HG03558 (cell line): Measurements from ENCODE around the gene LRRC10B.
"Not testable (repeated sequence)": the region's sequence is repeated elsewhere in the genome, so short reads cannot be mapped to it uniquely, and the experiment has no call there.

Source experiments
- ATAC-seq: cut with Tn5 transposase; IDR thresholded peaks from one replicate; pipeline ENCODE4 v1.9.1; 2021; ENCODE audit warnings: moderate number of reproducible peaks; ENCODE audit not compliant: unreplicated experiment; ENCODE audit errors: extremely low read depth

Gene LRRC10B

DNA sequence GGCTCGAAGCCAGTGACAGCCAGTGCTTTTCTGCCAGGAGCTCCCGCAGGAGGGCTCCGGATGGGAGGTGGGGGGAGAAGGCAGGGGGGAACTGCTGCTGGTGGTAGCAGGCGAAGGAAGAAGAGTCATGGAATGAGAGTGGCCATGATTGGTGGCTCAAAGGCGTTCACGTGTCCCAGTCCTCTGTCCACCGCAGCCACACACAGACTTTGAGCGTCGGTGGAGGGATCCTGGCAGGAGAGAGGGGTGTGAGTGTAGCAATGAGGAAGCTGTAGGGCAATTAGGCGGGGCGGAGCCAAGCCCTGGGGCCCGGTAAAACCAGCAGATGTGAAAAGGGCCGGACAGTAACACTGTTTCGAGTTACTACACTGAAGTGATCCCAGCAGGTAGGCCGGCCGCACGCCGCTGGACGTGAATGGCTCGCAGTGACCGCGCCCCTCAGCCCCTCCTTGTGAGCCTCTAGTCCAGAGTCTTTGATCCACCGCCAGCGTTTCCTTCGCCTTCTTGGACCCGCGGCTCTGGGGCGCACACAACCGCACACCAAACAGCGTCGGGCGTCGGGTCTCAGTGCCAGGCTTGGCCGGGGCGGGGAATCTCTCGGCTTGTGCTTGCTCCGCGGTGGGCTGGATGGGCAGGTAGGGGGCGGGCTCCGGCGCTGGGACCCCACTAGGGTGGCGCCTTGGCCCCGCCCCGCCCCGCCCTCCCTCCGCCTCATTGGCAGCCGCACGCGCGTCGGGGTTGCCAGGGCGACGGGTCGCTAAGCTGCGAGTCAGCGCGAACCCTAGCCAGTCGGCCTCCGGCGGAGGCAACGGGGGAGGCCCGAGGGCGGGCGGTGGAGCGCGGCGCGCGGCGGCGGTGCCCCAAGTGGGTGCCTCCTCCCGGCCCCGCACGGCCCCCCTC is at the start of gene LRRC10B:
TSS of gene LRRC10B (plus strand) at position 788 of the 900 bp plus-strand sequence. CDS start 250 bp downstream, outside the sequence.
- no peak for ATAC-seq

DNA sequence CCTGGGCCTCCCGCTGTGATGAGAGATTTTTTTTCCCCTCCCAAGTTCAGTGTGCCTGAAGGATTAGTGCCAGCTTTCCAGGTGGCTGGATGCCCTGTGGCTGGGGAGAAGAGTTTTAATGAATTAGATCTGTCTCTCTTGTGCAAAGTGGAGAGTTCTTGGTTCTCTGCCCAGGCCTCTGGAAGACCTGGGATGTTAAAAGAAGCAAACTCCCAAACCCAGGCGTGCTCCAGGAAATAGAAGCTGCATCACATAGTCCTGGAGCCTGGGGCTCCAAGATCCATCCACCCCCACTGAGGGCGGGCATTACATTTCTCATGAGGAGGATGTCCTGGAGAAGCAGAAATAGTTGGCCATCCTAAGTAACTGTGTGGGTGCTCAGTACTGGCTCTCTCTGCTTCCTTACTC is 48.1 kb upstream of the LRRC10B start:
- no peak for ATAC-seq

DNA sequence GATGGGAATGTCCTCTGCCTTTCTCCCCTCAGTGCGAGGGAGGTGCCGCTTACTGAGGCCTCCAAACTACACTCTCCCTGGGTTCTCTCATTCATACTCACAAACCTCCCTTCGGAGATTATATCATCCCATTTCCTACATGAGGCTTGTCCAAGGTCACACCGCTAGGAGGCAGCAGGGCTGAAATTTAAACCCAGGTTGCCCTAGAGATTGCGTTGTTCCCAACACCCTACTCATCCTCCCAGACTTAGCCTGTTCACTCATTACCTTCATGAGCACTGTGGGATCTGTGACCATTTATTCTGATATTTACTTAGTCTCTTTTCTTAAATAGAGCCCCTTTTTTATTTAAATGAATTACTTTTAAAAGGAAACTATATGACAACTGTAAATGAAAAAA is 47.6 kb upstream of the LRRC10B start:
- no peak for ATAC-seq

DNA sequence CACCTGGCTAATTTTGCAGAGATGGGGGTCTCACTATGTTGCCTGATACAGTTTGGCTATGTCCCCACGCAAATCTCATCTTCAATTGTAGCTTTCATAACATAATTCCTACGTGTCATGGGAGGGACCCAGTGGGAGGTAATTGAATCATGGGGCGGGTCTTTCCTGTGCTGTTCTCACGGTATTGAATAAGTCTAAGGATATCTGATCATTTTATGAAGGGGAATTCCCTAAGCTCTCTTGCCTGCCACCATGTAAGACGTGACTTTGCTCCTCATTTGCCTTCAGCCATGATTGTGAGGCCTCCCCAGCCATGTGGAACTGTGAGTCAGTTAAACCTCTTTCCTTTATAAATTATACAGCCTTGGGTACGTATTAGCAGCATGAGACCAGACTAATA is 40.9 kb upstream of the LRRC10B start:
- ATAC-seq = not testable (repeated sequence)

DNA sequence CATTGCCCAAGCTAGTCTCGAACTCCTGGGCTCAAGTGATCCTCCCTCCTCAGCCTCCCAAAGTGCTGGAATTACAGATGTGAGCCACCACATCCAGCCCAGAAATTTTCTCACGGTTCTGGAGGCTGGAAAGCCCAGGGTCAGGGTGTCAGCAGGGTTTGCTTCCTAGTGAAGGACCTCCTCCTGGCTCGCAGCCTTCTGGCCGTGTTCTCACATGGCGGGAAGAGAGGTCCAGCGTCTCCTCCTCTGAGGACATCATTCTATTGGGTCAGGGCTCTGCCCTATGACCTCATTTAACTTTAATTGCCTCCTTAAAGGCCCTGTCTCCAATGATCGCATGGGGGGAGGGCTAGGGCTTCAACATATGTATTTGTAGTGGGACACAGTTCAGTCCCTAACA is 40.5 kb upstream of the LRRC10B start:
- no peak for ATAC-seq

DNA sequence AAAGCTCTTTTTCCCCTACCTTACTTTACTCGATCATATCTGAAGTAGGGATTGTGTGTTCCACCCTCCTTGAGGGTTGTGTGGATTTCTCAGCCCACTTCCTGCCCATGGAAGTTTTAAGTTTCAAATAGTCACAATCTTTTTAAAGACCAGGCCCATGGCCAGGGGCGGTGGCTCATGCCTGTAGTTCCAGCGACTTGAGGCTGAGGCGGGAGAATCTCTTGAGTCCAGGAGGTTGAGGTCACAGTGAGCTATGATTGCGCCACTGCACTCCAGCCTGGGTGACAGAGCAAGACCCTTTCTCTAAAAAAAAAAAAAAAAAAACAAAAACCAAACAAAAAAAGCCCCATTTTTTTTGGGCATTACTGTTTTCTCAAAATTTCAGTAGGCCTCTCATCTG is 36.3 kb upstream of the LRRC10B start:
- no peak for ATAC-seq

DNA sequence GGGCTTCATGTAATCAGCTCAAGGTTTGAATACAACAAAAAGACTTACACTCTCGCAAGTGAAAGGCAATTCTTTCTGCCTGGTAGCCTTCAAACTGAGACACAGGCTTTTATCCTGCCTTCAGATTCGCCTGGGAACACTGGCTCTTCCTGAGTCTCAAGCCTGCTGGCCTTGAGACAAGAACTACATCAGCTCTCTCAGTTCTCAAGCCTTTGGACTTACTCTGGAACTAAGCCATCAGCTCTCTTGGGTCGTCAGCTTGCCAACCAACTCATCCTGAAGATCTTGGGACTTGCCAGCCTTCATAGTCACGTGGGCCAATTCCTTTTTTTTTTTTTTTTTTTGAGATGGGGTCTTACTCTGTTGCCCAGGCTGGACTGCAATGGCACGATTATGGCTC is 35.7 kb upstream of the LRRC10B start:
- no peak for ATAC-seq

DNA sequence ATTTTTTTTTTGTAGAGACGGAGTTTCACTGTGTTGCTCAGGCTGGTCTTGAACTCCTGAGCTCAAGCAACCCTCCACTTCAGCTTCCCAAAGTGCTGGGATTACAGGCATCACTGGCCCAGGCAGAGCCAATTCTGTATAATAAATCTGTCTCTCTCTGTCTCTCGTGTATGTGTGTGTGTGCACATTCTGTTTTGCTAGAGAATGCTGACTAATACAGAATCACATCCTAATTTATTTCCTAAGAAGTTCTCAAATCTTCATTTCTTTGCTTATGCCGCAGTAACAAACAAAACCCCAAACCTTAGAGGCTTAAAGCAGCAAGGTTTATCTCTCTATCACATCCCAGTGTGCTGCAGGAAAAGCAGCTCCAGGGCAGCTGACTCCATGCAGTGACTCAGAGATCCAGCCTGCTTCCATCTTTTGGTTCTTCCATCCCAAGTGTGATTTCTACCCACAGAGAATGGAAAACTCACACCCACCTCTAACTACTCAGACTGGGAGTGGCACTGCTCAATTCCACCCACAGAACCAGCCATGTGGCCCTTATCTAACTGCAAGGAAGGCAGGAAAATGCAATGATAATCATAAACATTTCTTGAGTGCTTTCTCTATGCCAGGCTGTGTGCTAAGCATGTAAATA is 35.1 kb upstream of the LRRC10B start:
- no peak for ATAC-seq

DNA sequence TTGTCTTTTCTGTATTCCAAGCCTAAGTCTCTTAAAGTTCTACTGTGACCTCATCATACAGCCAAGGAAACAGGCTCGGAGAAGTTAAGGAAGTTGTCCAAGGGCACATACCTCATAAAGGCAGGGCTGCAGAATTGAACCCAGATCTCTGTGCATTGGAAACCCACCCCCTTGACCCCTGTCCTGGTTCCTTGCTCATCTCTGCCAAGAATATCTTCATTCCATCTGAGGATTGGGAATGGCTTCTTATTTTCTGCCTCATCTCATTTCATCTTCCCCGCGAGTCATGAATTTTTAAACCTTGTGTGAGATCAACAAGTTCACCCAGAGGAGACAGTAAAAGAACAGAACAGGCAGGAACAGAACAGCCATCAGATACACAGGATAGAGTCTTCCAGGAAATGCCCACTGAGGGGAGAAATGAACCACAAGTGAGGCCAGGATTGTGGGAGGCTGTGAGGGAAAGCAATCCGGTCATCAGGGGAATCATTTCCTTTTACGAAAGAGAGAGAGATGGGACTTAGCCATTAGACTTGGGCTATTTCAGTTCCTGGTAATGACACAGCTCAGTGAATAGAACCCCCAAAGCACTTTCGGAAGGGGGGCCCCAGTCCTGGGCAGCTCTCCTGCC is 34.4 kb upstream of the LRRC10B start:
- no peak for ATAC-seq

DNA sequence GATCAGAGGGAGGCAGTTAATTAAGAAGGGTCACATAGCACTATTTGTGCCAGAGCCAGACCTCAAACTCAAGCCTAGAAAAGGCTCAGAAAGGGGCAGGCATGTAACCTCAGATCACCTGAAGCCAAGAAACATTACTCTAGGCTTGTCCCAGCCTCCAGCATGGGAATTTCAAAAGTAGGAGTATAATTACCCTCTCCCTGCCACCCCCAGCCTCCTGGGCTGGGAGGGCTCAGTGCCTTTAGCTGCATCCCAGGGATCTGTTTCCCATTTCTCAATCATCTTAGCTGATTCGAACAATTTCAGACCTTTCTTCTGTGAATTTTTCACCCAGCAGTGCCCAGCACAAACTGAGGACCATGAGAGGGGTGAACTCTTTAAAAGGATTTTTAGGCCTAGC is 33.1 kb upstream of the LRRC10B start:
- ATAC-seq = no peak

DNA sequence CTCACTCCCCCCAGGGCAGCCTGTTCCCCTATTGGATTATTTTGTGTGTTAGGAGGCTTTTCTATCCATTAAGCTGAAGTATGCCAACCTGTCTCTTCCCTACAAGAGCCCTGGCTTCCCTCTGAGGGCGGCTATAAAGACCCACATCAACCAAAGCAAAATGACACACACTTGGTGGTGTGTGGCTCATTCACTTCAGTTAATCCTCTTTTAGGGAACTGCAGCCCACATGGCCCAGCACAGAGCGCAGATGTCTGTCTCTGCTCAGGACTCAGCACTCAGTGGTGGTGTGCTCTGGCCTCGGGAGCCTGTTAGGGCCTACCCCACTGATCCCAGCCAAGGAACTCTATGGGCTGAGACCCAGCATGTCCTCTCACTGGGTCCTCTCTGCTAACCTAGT is 32.2 kb upstream of the LRRC10B start:
- ATAC-seq = no peak

DNA sequence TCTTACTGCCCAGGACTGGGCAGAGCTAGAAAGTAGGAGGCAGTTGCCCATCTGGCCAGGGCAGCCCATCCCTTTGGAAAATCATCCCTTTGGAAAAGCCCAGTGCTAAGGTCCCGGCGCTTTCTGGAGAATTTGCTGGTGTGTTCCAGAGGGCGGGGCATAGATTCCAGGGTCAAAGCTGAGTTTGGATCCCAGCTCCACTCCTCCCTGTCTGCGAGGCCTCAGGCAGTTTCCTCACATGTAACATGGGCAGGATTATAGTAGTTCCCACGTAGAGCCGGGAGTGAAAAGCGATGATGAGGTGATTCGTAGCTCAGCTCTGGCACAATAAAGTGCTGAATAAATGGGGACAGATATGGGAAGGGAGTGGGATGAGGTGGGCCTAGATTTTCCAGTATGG is 31.4 kb upstream of the LRRC10B start:
- no peak for ATAC-seq

DNA sequence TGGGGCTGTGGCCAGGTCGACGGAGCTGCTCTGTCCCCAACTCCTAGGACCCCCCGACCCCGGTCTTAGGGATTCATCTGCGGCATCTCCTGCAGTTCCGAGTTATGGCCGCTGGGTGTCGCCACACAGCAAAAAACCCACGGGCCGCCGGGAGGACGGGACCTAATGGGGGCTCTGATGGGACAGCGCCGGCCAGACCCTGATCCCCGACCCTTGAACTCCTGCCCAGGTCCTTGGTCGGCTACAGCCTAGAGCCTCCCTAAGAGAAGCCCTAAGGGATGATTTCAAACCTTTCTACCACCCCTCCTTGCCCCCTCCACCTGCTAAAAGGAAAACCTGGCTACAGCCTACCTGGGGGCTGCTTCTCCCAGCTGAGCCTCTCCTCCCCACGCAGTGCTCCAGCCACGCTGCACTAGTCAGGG is 30.8 kb upstream of the LRRC10B start:
- no peak for ATAC-seq

DNA sequence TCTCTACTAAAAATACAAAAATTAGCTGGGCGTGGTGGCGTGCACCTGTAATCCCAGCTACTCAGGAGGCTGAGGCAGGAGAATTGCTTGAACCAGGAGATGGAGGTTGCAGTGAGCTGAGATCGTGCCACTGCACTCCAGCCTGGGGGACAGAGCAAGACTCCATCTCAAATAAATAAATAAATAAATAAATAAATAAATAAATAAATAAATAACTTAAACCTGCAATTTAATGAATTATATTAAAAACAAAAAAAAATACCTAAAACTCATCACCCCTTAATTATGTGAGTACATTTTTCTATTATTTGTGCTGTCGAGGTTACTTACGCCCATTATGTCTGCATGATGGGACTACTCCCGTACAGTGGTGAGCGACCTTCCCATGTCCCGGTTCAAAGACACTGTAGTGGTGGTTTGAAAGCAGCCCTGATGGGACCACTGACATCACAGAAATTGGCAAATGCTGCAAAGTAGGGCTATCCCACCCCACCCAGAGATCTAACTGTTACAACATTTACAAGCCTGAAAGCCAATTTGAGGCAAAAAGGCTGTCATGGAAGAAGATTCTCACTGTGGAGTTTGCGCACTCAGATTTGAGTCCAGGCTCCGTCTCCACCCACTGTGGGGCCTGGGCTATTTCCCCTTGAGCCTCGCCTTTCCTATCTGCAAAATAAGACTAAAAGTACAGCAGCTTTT is 29.0 kb upstream of the LRRC10B start:
- ATAC-seq = not testable (repeated sequence)

DNA sequence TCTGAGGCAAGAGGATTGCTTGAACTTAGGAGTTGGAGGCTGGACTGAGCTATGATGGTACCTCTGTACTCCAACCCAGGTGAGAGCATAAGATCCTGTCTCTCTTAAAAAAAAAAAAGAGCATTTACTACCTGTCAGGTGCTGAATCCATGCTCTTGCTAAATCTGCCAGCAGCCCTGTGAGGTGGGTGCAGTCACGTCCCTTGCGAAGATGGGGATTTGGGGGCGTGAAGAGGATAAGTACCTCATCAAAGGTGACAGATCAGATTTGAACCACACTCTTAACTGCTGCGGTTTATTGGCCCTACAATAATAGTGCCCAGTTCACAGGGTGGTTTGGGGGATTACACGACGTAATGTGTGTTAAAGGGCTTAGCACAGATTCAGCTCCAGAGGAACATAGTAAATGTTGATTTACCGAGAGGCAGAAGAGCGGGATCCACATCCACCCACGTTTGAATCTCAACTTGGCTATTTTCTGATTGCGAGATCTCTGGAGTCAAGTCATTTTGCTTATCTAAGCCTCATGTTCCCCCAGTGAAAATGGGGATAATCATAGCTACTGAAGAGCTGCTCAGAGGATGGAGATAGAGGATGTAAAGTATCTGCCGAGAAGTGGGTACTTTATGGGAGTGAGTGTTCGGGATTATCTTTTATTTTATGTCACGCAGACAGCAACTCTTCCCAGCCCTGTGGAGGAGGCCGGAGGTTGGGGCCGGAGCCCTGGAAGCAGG is 28.1 kb upstream of the LRRC10B start:
- ATAC-seq = no peak

DNA sequence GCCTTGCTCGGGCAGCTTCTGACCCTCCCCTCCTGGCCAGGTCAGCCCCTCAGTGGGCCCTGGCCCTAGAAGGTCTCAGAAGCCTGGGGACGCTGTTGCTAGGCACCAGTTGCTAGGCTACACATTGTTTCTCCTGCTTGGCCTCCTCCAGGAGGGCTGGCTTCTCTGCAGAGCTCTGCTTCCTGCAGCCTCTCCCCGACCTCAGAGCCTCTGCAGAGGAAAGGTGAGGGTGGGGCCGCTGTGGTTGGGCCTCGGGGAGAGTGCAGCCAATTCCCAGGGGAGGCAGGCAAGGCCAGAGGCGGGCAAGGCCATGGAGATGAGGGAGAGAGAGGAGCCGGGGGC is 27.6 kb upstream of the LRRC10B start:
- ATAC-seq = no peak

DNA sequence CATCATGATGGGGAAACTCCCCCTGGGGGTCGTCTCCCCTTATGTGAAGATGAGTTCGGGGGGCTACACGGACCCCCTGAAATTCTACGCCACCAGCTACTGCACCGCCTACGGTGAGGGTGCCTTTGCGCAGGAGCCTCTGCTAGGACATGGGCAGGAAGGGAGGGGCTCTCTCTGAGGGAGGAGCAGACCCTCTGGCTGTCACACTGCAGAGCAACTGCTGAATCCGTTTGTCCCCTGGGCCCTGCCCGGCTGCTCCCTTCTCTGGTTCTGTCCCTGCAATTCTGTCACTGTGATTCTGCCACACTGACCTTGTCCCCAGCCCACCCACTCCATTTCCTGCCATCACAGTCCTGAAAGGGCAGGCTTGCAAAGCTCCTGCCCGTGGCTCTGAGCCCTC is 26.7 kb upstream of the LRRC10B start:
- no peak for ATAC-seq

DNA sequence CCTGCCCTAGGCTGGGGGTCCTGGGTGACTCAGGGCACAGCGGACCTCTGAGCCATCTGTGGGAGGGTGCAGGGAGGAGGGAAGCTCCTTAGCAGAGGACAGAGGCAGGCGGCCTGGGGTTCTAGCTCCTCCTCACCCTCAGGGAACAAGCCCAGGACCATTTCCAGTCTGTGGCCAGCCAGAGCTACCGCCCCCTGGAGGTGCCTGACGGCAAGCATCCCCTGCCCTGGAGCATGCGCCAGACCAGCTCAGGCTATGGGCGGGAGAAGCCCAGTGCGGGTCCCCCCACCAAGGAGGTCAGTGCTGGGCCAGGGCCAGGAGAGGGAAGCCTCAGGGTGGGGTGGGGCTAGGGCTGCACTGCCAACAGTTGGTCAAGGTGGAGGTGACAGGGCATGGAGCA is 26.0 kb upstream of the LRRC10B start:
- no peak for ATAC-seq

DNA sequence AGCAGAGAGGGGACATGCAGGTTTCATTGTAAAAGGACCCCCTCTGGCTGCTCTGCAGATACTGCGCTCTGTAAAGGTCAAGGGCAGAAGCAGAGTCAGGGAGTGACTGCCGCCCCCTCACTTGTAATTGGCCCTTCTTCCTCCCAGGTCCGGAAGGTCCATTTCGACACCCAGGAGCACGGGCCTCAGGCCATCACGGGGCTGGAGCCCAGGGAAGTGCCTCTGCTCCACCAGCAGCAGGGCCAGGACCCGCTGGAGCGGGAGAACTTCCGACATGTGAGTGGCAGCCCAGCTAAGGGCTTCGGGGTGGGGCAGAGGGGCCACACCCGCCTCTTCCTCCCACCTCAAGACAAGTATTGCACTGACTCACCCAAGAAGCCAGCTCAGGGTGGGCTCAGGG is 24.0 kb upstream of the LRRC10B start:
- no peak for ATAC-seq

DNA sequence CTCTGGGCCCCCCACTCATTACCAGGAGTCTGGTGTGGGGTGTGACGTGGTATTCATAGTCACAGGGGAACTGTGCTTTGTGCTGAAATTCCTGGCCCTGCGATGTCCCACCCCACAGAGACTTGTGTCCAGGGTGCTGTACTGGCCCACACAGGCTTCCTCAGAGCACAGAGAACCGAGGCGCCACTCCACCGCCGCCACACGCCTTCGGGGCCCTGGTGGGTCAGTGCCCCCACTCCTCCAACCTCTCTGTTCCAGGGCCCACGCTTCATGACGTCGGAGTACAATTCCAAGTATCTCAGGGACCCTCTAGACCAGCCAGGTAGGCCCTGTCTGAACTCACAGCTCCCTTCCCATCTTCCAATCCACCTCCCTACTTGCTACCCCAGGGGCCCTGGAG is 23.5 kb upstream of the LRRC10B start:
- ATAC-seq = no peak
